ENCODE results near the gene ARF5. TPM values are rescaled to one million over a fixed set of nuclear protein-coding genes. Genes with fewer than 3 reads are reported as not detected.

ARF5 gene
- total RNA-seq, 1 experiment from 2014 or later, result 133 TPM

GRCh38 chr7:127587663-127588018 lies 570 bp upstream of the ARF5 start:
- intact Hi-C loops (cut with micrococcal nuclease), result loop anchor here (1.0 to 10.0 kb wide), 3 partner anchors 64 to 620 kb away; partner anchors contain the start of gene ZNF800
- peaks cover 38% of the 10 kb centered on the region for H3K4me1 Mint-ChIP-seq (ENCODE audit: insufficient read depth, unreplicated experiment)
- no peak for DNase-seq (ENCODE audit: unreplicated experiment)
- no peak for TF ChIP-seq CTCF (IDR thresholded peaks at IDR 0.05; ENCODE audit: unreplicated experiment)
- no peak overlapping the region for H3K27ac Mint-ChIP-seq (ENCODE audit: low read depth, unreplicated experiment)
- ChIA-PET CTCF (interaction anchor here (0.9 to 1.1 kb wide), 2 partner anchors 9 to 14 kb away, joined by 3 read pairs; no protein-coding TSS in a partner anchor), POLR2A (interaction anchor here (0.7 to 5.1 kb wide), 7 partner anchors 9 to 198 kb away, joined by 3 to 41 read pairs (median 4); partner anchors contain the start of genes SND1 and ZNF800)
- no peaks in the 10 kb centered on the region for H3K9me3 Mint-ChIP-seq (ENCODE audit: unreplicated experiment)
- BruUV-seq (replicated peaks), result no TSS peak
- H3K27me3 Mint-ChIP-seq (ENCODE audit: insufficient read depth, unreplicated experiment), result no peaks in the 10 kb centered on the region
- peak overlapping the region; percentile 79 for H3K4me3 Mint-ChIP-seq (ENCODE audit: unreplicated experiment)
- H3K36me3 Mint-ChIP-seq (ENCODE audit: insufficient read depth, unreplicated experiment), result peaks cover 30% of the 10 kb centered on the region

GRCh38 chr7:127588697-127589482 lies 679 bp downstream of the ARF5 start:
- H3K4me1 Mint-ChIP-seq (ENCODE audit: insufficient read depth, unreplicated experiment), result peaks cover 25% of the 10 kb centered on the region

GRCh38 chr7:127589896-127590295 lies 1.7 kb downstream of the ARF5 start:
- Mint-ChIP-seq H3K27me3 (ENCODE audit: insufficient read depth, unreplicated experiment) (no peaks in the 10 kb centered on the region), H3K9me3 (ENCODE audit: unreplicated experiment) (no peaks in the 10 kb centered on the region), H3K4me1 (ENCODE audit: insufficient read depth, unreplicated experiment) (peaks cover 15% of the 10 kb centered on the region), H3K36me3 (ENCODE audit: insufficient read depth, unreplicated experiment) (peaks cover 19% of the 10 kb centered on the region), H3K27ac (ENCODE audit: low read depth, unreplicated experiment) (peak overlapping the region; percentile 72), H3K4me3 (ENCODE audit: unreplicated experiment) (peak overlapping the region; percentile 79)
- no TSS peak for BruUV-seq (replicated peaks)
- no peak for TF ChIP-seq CTCF (IDR thresholded peaks at IDR 0.05; ENCODE audit: unreplicated experiment)
- POLR2A ChIA-PET, result no interaction called here
- DNase-seq (ENCODE audit: unreplicated experiment), result no peak
- intact Hi-C loops (cut with micrococcal nuclease), result loop anchor here (5.0 to 10.0 kb wide), 2 partner anchors 195 to 617 kb away; partner anchors contain the start of gene ZNF800
- CTCF ChIA-PET, result interaction anchor here (0.5 kb wide), 1 partner anchor 10 kb away, joined by 4 read pairs; no protein-coding TSS in a partner anchor

More at GRCh38 chr7:127588697-127589482, 679 bp downstream of the ARF5 start:
- Mint-ChIP-seq H3K4me3 (ENCODE audit: unreplicated experiment) (peak overlapping the region; percentile 79), H3K36me3 (ENCODE audit: insufficient read depth, unreplicated experiment) (peaks cover 19% of the 10 kb centered on the region), H3K27me3 (ENCODE audit: insufficient read depth, unreplicated experiment) (no peaks in the 10 kb centered on the region), H3K27ac (ENCODE audit: low read depth, unreplicated experiment) (peak overlapping the region; percentile 72), H3K9me3 (ENCODE audit: unreplicated experiment) (no peaks in the 10 kb centered on the region)
- BruUV-seq (replicated peaks), result no TSS peak
- TF ChIP-seq CTCF (IDR thresholded peaks at IDR 0.05; ENCODE audit: unreplicated experiment), result peak; percentile 30
- CTCF ChIA-PET, result interaction anchor here (0.5 to 1.5 kb wide), 12 partner anchors 9 to 675 kb away, joined by 3 to 7 read pairs (median 4); no protein-coding TSS in a partner anchor
- intact Hi-C loops (cut with micrococcal nuclease), result loop anchor here (1.0 to 10.0 kb wide), 3 partner anchors 62 to 618 kb away; partner anchors contain the start of gene ZNF800
- POLR2A ChIA-PET, result interaction anchor here (0.6 to 5.1 kb wide), 14 partner anchors 10 to 620 kb away, joined by 3 to 41 read pairs (median 4); partner anchors contain the start of genes SND1 and ZNF800
- peak; percentile 52 for DNase-seq (ENCODE audit: unreplicated experiment)

GRCh38 chr7:127591189-127591588 lies 3.0 kb downstream of the ARF5 start:
- ChIA-PET CTCF (no interaction called here), POLR2A (interaction anchor here (1.3 kb wide), 1 partner anchor 60 kb away, joined by 4 read pairs; the partner anchor contains the start of gene SND1)
- Mint-ChIP-seq H3K9me3 (ENCODE audit: unreplicated experiment) (no peaks in the 10 kb centered on the region), H3K4me3 (ENCODE audit: unreplicated experiment) (no peak overlapping the region), H3K4me1 (ENCODE audit: insufficient read depth, unreplicated experiment) (peaks cover 15% of the 10 kb centered on the region), H3K36me3 (ENCODE audit: insufficient read depth, unreplicated experiment) (peaks cover 19% of the 10 kb centered on the region), H3K27ac (ENCODE audit: low read depth, unreplicated experiment) (no peak overlapping the region), H3K27me3 (ENCODE audit: insufficient read depth, unreplicated experiment) (no peaks in the 10 kb centered on the region)
- intact Hi-C loops (cut with micrococcal nuclease), result no loop called here
- BruUV-seq (replicated peaks), result no TSS peak
- DNase-seq (ENCODE audit: unreplicated experiment), result no peak
- TF ChIP-seq CTCF (IDR thresholded peaks at IDR 0.05; ENCODE audit: unreplicated experiment), result no peak
